GM20000 (cell line): ENCODE measurements around the gene AKTIP.

Experiments used
- DNase-seq: peaks from one replicate; pipeline ENCODE4 v3.0.0; 2012; ENCODE audit warnings: low spot score
- TF ChIP-seq, protein P1 (sequence below): IDR thresholded peaks from 2 replicates; pipeline ENCODE4 v1.5.1; 2012; ENCODE audit warnings: mild to moderate bottlenecking, control low read depth; ENCODE audit errors: extremely low read depth, missing control alignments

Gene AKTIP

DNA sequence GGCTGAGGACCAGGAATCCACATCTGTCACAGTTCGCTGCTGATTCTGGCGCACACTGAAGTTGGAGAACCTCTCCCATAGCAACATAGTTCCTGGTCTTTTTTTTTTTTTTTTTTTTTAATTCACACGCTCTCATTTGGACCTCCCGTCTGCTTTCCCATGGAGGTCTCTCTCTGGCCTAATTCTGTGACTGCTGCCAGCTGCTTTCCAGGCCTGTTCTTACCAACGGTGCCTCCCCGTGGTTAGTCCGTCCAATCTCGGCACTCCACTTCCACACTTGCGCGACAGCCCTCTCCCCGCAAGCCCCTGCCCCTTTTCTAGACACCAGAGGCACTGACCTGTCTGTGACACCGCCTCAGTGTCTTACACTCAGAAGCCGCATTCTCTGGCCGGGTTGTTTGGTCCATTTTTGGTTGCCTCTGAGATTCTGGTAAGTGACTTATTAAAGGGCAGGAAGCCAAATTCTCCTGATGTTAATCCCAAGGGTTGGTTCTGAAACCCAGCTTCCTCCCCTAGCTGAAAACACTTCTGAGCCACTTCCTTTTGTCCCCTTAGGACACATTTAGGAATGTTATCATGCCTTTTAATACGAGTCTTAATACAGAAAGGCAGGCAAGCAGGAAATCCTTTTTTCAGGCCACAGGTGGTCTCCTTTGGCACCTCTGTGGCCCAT is 1.1 kb upstream of the AKTIP start:
- TF ChIP-seq, protein P1, sequence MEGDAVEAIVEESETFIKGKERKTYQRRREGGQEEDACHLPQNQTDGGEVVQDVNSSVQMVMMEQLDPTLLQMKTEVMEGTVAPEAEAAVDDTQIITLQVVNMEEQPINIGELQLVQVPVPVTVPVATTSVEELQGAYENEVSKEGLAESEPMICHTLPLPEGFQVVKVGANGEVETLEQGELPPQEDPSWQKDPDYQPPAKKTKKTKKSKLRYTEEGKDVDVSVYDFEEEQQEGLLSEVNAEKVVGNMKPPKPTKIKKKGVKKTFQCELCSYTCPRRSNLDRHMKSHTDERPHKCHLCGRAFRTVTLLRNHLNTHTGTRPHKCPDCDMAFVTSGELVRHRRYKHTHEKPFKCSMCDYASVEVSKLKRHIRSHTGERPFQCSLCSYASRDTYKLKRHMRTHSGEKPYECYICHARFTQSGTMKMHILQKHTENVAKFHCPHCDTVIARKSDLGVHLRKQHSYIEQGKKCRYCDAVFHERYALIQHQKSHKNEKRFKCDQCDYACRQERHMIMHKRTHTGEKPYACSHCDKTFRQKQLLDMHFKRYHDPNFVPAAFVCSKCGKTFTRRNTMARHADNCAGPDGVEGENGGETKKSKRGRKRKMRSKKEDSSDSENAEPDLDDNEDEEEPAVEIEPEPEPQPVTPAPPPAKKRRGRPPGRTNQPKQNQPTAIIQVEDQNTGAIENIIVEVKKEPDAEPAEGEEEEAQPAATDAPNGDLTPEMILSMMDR: no peak
- DNase-seq: no peak

DNA sequence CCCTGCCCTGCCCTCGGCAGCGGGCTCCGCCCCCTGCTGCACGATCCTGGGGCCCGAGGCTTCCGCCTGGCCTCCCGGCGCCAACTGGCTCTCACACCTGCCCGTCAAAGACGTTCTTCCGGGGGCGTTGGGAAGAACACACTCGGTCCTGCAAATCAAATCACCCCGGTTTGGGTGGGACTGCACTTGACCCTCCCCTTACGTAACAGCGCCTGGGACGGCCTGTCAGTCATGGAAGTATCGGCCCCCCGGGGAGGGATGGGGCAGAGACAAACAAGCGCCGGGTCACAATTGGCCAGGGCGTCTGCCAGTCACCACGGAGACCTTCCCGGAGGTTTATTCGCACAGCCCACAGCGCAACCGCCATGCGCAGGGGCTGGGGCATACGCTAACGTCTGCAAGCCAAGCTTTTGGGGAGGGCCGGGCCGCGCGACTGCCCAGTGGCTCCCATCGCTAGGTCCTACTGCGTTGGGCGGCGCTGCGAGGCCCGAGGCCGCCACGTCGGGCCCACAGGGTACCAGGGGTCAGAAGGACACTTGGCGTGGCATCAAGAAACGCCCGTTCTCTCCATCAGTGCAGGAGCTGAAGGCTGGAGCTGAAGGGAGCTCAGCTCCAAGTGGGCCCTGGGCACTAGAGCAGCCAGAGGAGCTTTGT is 388 bp upstream of the AKTIP start:
- peak; percentile 98 for DNase-seq
- TF ChIP-seq, protein P1: no peak

DNA sequence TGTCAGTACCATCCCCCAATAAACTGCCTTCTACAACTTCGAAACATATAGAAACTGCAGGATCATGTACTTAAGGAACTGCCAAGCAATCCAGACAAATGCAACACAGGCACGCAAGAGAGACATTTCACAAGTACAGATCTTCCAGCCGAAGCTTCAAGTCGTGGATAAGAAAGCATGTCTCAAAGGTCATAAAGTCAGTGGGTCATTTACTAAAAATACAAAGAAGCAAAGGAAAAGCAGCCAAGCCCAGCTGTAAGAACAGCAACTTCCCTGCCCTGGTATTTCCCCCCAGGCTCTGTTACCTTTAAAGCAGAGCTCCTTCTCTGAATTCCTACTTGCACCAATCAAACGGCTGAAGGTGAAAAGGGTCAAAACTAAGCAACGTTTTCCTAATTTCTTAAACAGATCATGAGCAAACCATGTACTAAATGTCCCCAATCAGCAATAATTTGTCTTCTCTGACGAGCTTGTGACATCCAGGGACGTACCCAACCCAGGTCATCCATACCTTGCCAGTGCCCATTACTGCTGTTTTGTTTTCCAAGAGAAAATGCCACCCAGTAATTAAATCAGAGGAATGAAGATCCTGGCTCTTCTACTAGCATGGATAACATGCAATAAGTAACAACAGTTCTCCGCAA is 1.7 kb downstream of the AKTIP start:
- TF ChIP-seq, protein P1: no peak
- DNase-seq: no peak

DNA sequence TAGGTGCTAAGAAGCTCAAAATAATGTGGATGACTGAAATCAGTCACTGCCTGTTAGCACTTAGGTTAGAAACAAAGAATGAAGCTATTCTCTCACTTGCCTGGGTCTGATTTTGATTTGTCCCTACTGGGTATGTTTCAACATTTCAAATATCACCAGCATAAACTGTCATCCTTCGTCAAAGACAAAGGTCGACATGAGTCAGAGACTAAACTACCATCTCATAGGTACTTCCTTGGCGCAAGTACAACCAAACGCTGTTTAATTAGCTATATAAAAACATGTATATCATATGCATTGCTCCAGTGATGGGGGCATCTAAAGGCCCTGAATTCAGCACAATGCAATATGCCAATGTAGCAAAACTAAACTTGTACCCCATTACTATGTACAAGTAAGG is 4.0 kb downstream of the AKTIP start:
- DNase-seq: no peak
- TF ChIP-seq, protein P1: no peak

DNA sequence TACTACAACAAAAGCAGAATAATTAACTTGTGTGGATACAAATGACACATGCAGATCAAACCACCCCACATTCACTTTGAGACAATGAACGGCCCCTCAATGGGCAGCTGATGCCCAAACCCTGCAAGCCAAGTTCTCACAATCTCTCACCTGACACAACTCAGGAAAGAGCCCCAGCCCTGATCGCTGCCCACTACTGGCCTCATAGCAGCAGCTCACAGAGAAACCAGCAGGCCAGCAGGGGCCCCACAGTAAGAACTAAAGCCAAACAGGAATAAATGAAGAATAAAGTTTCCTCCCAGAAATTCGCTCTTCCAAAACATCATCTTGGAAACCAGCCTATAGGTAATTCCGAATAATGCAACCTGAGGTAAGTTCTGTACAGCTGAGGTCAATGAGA is 7.7 kb downstream of the AKTIP start:
- TF ChIP-seq, protein P1: no peak
- DNase-seq: no peak

DNA sequence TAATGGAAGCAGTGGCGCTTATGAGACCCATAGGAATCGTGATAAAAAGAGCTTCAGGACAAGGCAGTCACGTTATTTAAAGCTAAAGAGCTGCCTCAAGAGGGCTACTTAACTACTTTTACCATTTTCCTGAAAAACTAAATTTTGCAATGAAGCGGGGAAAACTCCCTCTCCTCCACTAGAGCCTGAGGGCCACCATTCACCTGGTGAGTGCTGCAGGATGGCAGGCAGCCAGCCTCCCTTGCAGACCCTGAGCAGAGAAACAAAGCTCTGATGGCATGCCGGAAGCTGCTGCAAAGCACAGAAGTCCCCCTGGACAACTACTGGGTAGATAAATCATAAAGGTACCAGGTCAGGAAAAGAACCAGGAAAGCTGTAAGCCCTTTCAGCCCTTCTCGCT is 8.4 kb downstream of the AKTIP start:
- TF ChIP-seq, protein P1: no peak
- DNase-seq: no peak

DNA sequence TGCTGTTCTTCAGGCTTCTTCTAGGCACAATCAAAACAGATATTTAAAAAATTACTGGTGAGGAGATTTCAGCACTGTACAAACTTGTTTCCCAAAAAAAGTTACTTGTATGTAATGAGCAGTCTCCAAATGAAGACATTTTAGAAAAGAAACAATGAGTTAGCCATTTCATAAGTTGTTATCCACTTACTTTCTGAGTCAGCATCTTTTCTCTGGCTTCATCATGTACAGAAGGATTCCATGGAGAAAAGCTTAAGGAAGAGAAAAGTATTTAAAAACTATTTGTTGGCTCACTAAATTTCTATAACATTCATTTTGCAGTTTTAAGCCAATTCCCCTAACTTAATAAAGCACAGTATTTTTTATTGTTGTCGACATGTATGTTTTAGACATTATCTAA is 10.5 kb downstream of the AKTIP start:
- TF ChIP-seq, protein P1: no peak
- DNase-seq: no peak
